ENCODE measurements around the gene IMP3. TPM values are rescaled to one million over a fixed set of nuclear protein-coding genes. Genes with fewer than 3 reads are reported as not detected.
"Not testable (repeated sequence)": the region's sequence is repeated elsewhere in the genome, so short reads cannot be mapped to it uniquely, and the experiment has no call there.

The IMP3 gene
- total RNA-seq, 1 donor from 2014 or later: 48.4 TPM

GRCh38 chr15:75682181-75683135, 42.4 kb upstream of the IMP3 start:
- Mint-ChIP-seq H3K27ac (ENCODE audit: unreplicated experiment) (no peak overlapping the region), H3K4me1 (ENCODE audit: low read depth, unreplicated experiment) (peaks cover 2% of the 10 kb centered on the region), H3K27me3 (ENCODE audit: low read depth, unreplicated experiment) (no peaks in the 10 kb centered on the region), H3K9me3 (ENCODE audit: unreplicated experiment) (no peaks in the 10 kb centered on the region), H3K4me3 (ENCODE audit: unreplicated experiment) (no peak overlapping the region), H3K36me3 (ENCODE audit: low read depth, unreplicated experiment) (peaks cover 15% of the 10 kb centered on the region)
- Histone ChIP-seq H3K4me1 (ENCODE audit: insufficient read depth, low read length) (no peaks in the 10 kb centered on the region), H4K20me1 (ENCODE audit: insufficient read depth, low read length) (peaks cover 29% of the 10 kb centered on the region), H3K4me3 (ENCODE audit: insufficient read depth, low read depth, low read length) (no peak overlapping the region), H3K9me3 (ENCODE audit: insufficient read depth, low read depth, low read length) (no peaks in the 10 kb centered on the region), H3K36me3 (ENCODE audit: insufficient read depth, low read length) (peaks cover 8% of the 10 kb centered on the region), H2AFZ (ENCODE audit: low read depth, low read length) (no peak overlapping the region), H3K27ac (ENCODE audit: low read depth, low read length) (no peak overlapping the region), H3K27me3 (ENCODE audit: insufficient read depth, low read length) (no peaks in the 10 kb centered on the region), H3K79me2 (ENCODE audit: insufficient read depth, low read length) (no peaks in the 10 kb centered on the region), H3K4me2 (ENCODE audit: low read length) (no peak overlapping the region), H3K9ac (ENCODE audit: low read length) (no peak overlapping the region)
- FAIRE-seq: no peak
- DNase-seq (ENCODE audit: low read depth): no peak
- TF ChIP-seq EZH2 (IDR thresholded peaks at IDR 0.05; ENCODE audit: insufficient read depth, low read length) (no peak), CTCF (IDR thresholded peaks at IDR 0.05; ENCODE audit: insufficient read depth, low read depth, low read length) (no peak)

- TF ChIP-seq CTCF (IDR thresholded peaks at IDR 0.05; ENCODE audit: insufficient read depth, low read depth, low read length) (no peak), EZH2 (IDR thresholded peaks at IDR 0.05; ENCODE audit: insufficient read depth, low read length) (no peak)
- H3K27me3 Mint-ChIP-seq (ENCODE audit: low read depth, unreplicated experiment): no peaks in the 10 kb centered on the region
- H2AFZ ChIP-seq (ENCODE audit: low read depth, low read length): no peak overlapping the region
- FAIRE-seq: no peak
- H3K4me2 ChIP-seq (ENCODE audit: low read length): no peak overlapping the region
- H3K79me2 ChIP-seq (ENCODE audit: insufficient read depth, low read length): no peaks in the 10 kb centered on the region
- no peaks in the 10 kb centered on the region for H3K9me3 Mint-ChIP-seq (ENCODE audit: unreplicated experiment)
- no peak overlapping the region for H3K27ac Mint-ChIP-seq (ENCODE audit: unreplicated experiment)
- H3K4me1 ChIP-seq (ENCODE audit: insufficient read depth, low read length): no peaks in the 10 kb centered on the region
- H3K36me3 ChIP-seq (ENCODE audit: insufficient read depth, low read length): peaks cover 8% of the 10 kb centered on the region
- no peaks in the 10 kb centered on the region for H3K4me1 Mint-ChIP-seq (ENCODE audit: low read depth, unreplicated experiment)
- peaks cover 20% of the 10 kb centered on the region for H4K20me1 ChIP-seq (ENCODE audit: insufficient read depth, low read length)
- no peak overlapping the region for H3K27ac ChIP-seq (ENCODE audit: low read depth, low read length)
- H3K4me3 Mint-ChIP-seq (ENCODE audit: unreplicated experiment): no peak overlapping the region
- peaks cover 9% of the 10 kb centered on the region for H3K36me3 Mint-ChIP-seq (ENCODE audit: low read depth, unreplicated experiment)
- H3K27me3 ChIP-seq (ENCODE audit: insufficient read depth, low read length): no peaks in the 10 kb centered on the region
- no peaks in the 10 kb centered on the region for H3K9me3 ChIP-seq (ENCODE audit: insufficient read depth, low read depth, low read length)
- no peak overlapping the region for H3K9ac ChIP-seq (ENCODE audit: low read length)
- DNase-seq (ENCODE audit: low read depth): no peak
- no peak overlapping the region for H3K4me3 ChIP-seq (ENCODE audit: insufficient read depth, low read depth, low read length)
Observed at GRCh38 chr15:75680007-75680789, 40.2 kb upstream of the IMP3 start.

- not testable (repeated sequence) for H3K9me3 ChIP-seq (ENCODE audit: insufficient read depth, low read depth, low read length); H3K27ac Mint-ChIP-seq (ENCODE audit: unreplicated experiment)
Observed at GRCh38 chr15:75678324-75678690, 38.3 kb upstream of the IMP3 start.

More at GRCh38 chr15:75678324-75678690, 38.3 kb upstream of the IMP3 start:
- not testable (repeated sequence) for H3K4me3 Mint-ChIP-seq (ENCODE audit: unreplicated experiment); H3K9me3 Mint-ChIP-seq (ENCODE audit: unreplicated experiment); H3K27me3 Mint-ChIP-seq (ENCODE audit: low read depth, unreplicated experiment); H3K36me3 ChIP-seq (ENCODE audit: insufficient read depth, low read length); H3K79me2 ChIP-seq (ENCODE audit: insufficient read depth, low read length); H3K27ac ChIP-seq (ENCODE audit: low read depth, low read length); H4K20me1 ChIP-seq (ENCODE audit: insufficient read depth, low read length); H3K4me2 ChIP-seq (ENCODE audit: low read length); FAIRE-seq; H3K4me3 ChIP-seq (ENCODE audit: insufficient read depth, low read depth, low read length); H3K9ac ChIP-seq (ENCODE audit: low read length); H3K27me3 ChIP-seq (ENCODE audit: insufficient read depth, low read length); DNase-seq (ENCODE audit: low read depth); H3K36me3 Mint-ChIP-seq (ENCODE audit: low read depth, unreplicated experiment); H2AFZ ChIP-seq (ENCODE audit: low read depth, low read length); H3K4me1 Mint-ChIP-seq (ENCODE audit: low read depth, unreplicated experiment)
- peaks cover 15% of the 10 kb centered on the region for H3K4me1 ChIP-seq (ENCODE audit: insufficient read depth, low read length)
